GM21381 (cell line): ENCODE measurements around the gene ACTR2.
"Not testable (repeated sequence)": the region's sequence is repeated elsewhere in the genome, so short reads cannot be mapped to it uniquely, and the experiment has no call there.

Experiments
- ATAC-seq: cut with Tn5 transposase; IDR thresholded peaks from one replicate; pipeline ENCODE4 v1.9.1; 2021; ENCODE audit warnings: mild to moderate bottlenecking, moderate library complexity; ENCODE audit not compliant: unreplicated experiment

The ACTR2 gene

DNA sequence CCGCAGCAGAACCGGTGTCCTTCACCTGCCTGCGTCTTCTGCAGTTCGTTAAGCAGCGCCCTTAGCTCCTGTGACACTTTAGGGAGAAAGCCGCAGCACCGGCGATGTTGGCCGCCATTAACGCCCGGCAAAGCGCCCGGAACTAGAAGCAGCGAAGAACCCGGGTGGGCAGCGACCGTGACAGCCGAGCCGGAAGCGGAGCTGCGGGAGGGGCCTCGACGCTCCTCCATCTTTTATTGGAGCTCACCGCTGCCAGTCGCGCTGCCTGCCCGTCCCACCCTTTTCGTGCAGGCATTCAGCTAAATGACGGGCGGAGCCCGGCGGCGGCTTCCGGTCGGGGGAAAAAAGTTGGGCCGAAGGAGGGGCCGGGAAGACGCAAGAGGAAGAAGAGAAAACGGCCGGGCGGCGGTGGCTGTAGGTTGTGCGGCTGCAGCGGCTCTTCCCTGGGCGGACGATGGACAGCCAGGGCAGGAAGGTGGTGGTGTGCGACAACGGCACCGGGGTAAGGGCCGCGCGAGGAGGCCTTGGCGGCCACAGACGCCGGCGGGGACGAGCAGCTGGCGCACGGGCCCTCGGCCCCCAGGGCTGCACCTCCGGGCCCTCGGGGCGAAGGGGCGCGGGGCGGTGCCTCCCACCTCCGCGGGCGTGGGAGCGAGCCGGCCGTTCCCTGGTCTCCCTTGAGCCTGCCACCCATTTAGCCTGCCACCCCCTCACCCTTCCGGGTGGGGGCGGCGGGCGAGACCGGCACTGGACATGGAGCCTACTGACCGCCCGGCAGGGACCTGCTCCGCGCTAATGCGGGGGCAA lies at the start of gene ACTR2:
TSS of gene ACTR2 (plus strand) at position 376 of the 807 bp plus-strand sequence. CDS start at position 455, 79 bp downstream.
- ATAC-seq, result peak; percentile 89

DNA sequence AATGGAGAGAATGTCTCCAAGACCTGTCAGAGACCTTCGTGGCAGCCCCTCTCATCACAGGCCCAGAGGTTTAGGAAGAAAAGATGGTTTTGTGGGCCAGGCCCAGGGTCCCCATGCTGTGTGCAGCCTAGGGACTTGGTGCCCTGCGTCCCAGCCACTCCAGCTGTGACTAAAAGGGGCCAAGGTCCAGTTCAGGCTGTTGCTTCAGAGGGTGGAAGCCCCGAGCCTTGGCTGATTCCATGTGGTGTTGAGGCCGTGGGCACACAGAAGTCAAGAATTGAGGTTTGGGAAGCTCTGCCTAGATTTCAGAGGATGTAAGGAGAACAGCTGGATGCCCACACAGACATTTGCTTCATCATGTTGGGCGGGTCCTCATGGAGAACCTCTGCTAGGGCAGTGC lies 45.1 kb upstream of the ACTR2 start:
- ATAC-seq, result no peak

DNA sequence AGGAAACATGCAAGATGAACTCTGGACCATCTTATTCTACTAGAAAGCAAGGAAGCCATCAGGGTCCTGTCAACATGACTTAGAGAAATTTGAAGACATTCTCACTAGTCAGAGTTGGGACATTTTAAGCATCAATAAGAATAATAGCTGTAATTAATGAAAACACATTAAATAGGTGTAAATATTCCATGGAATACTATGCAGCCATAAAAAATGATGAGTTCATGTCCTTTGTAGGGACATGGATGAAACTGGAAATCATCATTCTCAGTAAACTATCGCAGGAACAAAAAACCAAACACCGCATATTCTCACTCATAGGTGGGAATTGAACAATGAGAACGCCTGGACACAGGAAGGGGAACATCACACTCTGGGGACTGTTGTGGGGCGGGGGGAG lies 44.2 kb upstream of the ACTR2 start:
- not testable (repeated sequence) for ATAC-seq

DNA sequence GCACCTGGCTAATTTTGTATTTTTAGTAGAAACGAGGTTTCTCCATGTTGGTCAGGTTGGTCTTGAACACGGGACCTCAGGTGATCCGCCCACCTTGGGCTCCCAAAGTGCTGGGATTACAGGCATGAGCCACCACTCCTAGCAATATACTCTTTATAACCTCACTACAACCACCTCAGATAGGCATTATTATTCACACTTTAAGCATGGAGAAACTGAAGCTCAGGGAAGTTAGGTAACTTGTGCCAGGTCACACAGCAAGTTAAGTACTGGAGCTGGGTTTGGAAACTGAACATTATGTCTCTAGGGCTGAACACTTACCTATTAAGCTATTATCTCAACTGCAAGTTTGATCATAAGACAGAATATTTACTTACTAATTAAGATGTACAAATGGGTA lies 42.6 kb upstream of the ACTR2 start:
- no peak for ATAC-seq

DNA sequence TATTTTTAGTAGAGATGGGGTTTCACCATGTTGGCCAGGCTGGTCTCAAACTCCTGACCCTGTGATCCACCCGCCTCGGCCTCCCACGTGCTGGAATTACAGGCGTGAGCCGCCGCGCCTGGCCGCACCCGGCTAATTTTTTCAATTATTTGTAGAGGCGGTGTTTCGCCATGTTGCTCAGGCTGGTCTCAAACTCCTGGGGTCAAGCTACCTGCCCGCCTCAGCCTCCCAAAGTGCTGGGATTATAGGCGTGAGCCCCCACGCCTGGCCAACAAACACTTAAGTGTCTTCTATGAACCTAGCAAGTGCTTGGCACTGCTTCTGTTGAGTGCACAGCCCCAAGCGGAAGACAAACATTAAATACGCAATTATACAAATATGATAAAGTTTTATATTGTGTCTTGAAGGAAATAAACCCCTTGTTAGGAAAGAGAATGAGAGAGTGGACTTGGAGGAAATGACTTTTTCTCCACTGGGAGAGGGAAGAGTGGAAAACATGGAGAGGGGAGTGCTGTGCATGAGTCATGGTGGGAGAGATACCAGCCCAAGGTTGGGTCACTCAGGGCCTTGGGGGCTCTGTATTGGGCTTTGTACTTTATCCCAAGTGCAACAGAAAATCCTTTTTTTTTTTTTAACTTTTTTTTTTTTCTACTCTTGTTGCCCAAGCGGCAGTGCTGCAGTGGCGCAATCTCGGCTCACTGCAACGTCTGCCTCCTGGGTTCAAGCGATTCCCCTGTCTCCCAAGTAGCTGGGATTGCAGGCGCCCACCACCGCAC lies 41.4 kb upstream of the ACTR2 start:
- no peak for ATAC-seq

DNA sequence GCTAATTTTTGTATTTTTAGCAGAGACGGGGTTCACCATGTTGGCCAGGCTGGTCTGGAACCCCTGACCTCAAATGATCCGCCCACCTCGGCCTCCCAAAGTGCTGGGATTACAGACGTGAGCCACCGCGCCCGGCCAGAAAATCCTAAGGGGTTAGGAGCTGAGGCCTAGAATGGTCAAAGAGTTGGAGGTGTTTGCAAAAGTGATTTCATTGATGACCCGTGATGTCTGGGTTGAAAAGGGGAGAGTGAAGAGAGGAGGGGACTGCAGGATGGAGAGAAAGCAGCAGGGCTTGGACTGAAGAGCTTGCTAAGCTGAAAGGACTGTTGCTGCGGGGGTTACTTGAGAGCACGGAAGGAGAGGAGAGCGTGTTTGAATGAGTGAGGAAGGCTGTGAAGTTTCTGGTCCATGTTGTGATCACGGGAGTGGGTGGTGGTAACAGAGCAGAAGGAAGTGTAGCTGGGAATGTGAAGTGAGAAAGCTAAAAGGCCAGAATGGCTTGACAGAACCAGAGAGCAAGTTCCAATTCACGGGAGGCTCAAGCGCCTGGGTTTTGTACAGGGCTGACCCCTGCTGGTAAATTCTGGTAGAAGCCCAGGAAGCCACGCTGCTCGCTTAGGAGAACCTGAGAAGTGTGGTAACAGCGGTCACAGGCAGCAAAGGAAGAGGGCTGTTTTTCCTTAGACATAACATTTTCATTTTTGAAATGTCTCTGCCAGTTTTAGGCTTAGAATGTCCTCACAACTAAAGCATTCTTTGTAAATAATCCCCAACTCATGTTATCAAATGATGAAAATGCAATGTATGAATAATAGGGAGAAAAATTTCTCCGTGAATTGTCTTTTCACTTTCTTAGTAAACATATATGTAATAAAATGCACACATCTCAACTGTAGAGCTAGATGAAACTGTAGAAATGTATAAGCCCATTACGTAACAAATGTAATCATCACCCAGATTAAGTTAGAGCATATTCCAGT lies 40.5 kb upstream of the ACTR2 start:
- peak; percentile 57 for ATAC-seq

DNA sequence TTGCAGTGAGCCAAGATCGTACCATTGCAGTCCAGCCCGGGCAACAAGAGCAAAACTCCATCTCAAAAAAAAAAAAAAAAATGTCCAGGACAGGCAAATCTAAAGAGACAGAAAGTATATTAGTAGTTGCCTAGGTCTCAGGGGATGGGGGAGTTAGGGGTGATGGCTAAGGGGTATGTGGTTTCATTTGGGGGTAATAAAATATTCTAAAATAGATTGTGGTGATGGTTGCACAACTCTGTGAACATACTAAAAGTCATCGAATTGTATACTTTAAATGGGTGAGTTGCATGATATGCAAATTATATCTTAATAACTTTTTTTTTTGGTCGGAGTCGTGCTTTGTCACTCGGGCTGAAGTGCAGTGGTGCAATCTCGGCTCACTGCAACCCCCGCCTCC lies 34.2 kb upstream of the ACTR2 start:
- ATAC-seq, result no peak

DNA sequence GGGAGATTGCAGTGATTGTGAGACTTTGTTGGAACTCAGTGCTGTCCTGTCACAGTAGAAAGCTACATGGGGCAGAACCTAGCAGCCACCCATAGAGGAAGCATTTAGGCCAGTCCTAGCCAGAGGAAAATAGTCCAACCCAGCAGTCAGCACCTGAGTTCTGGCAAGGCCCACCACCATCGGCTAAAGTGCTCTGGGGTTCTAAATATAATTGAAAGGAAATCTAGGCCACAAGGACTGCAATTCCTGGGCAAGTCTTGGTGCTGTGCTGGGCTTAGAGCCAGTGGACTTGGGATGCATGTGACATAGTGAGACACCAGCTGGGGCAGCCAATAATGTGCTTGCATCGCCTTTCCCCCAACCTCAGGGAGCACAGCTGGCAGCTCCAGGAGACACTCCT lies 28.9 kb upstream of the ACTR2 start:
- no peak for ATAC-seq

DNA sequence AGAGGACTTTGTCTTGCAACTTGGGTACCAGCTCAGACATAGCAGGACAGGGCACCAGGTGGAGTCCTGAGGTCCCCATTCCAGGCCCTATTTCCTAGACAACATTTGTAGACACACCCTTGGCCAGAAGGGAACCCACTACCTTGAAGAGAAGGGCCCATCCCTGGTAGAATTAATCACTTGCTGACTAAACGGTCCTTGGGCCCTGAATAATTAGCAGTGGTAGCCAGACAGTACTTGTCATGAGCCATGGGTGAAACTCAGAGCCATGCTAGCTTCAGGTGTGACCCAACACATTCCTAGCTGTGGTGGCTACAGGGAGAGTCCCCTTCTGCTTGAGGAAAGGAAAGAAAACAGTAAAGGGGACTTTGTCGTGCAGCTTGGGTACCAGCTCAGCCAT lies 28.5 kb upstream of the ACTR2 start:
- ATAC-seq, result no peak

DNA sequence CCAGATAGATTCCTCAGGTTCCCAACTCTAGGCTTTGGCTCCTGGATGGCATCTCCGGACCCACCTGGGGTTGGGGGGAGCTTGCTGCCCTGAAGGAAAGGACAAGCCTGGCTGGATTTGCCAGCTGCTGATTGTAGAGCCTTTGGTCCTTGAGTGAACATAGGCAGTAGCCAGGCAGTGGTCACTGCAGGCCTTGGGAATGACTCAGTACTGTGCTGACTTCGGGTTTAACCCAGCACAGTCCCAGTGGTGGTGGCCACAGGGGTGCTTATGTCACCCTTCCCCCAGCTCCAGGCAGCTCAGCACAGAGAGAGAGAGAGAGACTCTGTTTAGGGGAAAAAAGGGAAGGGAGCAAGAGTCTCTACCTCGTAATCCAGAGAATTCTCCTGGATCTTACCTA lies 27.7 kb upstream of the ACTR2 start:
- no peak for ATAC-seq

DNA sequence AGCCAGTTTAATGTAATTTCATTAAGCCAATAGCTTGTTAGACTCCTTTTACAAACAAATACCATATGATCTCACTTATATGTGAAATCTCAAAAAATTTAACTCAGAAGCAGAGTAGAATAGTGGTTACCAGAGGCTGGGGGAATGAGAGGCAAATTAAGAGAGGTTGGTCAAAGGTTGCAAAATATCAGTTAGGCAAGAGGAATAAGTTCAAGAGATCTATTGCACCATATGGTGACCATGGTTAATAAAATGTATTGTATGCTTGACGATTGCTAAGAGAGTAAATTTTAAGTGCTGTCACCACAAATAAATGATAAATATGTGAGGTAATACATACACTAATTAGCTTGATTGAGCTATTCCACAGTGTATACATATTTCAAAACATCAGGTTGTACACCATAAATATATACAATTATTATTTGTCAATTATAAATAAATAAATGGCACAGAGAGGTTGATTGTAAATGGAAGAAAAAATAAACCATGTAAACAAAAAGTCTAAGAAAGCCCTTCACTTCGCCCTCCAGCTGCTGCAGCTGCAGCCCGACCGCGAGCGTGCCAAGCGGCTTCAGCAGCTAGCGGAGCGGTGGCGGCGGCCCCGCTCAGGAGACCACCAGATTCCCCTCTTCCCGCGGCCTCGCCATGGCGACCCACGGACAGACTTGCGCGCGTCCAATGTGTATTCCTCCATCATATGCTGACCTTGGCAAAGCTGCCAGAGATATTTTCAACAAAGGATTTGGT lies 23.0 kb upstream of the ACTR2 start:
- ATAC-seq, result no peak

DNA sequence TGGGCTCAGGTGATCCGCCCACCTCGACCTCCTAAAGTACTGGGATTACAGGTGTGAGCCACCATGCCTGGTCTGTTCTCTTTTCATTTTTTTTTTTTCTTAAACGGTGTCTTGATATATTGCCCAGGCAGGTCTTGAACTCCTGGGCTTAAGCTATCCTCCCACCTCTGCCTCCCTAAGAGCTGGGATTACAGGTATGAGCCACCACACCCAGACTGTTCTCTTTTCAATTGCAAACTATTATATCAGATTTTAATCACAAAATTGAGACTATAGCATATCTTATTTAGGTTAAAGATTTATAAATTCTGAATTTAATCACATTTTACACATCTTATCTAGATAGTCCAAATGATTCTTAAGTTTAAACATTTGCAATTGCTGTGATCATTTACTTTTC lies 15.5 kb upstream of the ACTR2 start:
- no peak for ATAC-seq

DNA sequence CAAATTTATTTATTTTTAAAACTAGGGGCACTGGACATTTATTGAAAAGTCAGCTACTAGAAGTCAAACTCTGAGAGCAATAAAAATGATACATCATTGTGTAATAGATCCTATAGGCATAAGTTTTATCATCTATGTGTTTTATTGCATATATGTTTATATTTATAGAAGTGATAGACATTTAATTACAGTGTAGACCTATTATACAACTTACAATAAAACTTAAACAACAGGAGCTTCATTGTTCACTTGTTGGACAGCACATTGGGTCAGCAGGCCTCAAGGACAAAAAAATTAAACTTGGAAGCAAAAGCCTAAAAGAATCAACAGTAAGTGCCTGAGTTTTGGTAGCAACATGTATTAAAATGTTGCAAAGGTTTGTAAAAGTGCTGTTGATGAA lies 15.0 kb upstream of the ACTR2 start:
- ATAC-seq, result no peak

DNA sequence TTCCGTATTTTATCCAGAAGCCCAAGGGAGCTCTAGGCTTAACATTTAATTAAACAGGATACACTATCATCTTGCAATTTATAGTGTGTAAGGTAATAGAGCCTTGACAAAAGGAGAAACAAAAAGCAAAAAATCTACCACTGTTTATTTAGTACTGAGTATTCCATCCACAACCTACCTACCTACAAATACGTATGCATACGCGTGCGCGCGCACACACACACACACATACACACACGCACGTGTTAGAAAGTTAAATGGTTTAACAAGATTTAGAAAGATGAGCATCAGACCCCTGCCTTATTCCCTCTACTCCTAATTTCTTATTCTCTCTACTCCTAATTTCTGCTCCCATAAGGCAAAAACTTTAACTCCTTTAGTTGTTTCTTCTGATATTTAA lies 14.6 kb upstream of the ACTR2 start:
- ATAC-seq, result no peak

DNA sequence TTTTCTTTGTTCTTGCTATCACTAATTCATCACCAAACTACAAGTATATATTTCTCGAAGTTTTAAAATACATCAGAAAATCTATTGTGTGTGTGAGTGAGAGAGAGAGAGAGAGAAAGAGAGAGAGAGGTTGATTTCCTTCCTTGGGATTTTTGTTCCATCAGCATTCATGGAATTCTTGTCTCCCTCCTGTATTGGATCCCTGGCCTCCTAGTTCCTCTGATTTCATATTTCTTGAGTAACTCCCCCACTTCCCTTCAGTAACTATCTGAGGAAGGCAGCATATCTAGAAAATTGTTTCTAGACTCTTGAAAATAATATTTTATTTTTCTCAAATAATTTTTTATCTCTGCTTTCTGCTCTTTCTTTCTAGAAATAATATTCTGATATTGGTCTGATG lies 13.3 kb upstream of the ACTR2 start:
- no peak for ATAC-seq

DNA sequence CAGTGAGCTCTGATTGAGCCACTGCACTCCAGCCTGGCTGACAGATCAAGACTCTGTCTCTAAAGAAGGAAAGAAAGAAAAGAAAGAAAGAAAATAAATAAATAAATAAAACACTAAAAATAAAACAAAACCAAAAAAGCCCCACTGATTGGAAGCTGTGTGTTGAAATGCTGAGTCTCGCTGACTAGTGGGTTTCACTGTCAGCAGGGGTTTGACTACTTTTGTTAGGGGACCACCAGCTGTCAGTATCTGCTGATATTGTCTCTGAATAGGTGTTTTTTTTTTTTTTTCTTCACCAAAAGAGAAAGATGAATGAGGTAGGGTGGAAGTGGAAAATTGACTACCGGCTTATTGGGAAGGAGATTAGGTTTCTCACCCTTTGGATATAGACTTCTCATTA lies 12.8 kb upstream of the ACTR2 start:
- no peak for ATAC-seq

DNA sequence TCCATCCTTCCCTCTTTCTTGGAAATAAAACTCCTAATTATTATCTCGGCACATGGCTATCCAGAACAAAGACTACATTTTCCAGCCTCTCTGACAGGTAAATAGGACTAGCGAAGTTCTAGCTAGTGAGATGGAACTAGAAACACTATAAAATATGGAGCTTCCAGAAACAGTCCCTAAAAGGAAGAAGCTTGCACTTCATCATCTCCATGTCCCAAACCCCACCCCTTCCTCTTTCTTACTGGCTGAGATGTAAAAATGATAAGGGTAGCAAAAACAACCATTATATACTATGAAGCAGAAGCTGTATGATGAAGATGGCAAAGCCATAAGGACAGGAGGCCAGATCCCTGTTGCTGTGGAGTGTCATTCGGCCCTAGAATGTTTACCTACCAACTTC lies 11.7 kb upstream of the ACTR2 start:
- no peak for ATAC-seq

DNA sequence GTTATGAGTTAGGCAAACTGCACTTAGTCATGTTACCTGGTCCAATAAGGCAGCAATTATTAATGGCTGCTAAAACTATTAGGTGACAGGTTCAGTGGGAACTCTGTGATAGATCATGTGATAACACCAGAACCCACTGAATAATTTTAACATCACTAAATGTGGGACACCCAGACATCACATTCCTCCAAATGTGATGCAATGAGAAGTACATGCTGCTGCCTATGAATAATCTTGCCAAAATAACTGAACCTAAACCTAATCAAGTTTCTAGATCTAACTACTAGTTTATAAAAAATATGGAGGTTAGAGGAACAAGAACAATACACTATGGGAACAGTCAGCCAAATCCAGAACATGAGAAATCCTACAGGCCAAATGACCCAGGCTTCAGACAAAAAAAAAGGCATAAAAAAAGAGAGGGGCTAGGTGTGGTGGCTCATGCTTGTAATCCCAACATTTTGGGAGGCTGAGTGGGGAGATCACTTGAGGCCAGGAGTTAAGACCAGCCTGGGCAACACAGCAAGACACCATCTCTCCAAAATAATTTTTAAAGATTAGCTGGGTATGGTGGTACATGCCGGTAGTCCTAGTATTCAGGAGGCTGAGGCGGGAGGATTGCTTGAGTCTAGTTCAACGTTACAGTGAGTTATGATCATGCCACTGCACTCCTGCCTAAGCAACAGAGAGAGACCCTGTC lies 7.0 kb upstream of the ACTR2 start:
- no peak for ATAC-seq

DNA sequence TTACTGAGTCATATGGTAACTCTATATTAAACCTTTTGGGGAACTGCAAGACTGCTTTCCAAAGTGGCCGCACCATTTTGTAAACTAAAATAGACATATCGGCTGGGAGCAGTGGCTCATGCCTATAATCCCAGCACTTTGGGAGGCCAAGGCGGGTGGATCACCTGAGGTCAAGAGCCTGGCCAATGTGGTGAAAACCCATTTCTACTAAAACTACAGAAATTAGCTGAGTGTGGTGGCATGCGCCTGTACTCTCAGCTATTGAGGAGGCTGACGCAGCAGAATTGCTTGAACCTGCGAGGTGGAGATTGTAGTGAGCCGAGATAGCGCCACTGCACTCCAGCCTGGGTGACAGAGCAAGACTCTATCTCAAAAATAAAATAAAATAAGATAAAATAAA lies 6.4 kb upstream of the ACTR2 start:
- not testable (repeated sequence) for ATAC-seq

DNA sequence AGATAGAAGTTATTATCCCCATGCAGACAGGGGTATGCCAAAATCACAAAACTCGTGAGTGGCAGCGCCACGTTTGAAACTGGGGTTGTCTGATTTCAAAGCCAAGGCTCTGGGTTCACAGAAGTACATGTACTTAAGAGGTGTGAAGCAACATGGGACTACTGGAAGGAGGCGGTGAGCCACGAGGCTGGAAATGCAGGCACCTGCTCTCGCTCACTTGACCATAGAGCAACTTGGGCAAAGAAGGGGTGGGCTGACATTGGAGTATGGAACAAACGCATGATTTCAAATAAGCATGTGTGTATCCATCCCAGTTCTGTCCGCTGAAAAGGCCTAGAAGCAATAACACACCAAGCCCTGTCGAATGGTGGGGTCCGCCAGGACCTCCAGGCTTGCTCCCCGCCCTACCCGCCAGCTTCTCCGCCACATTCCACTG lies 593 bp upstream of the ACTR2 start:
- peak; percentile 8 for ATAC-seq
